Measurements from ENCODE around the gene SPATA4.

- TF ChIP-seq ZFP30 (CRISPR knock-in tag; IDR thresholded peaks at IDR 0.05) = no peak
- no peak for TF ChIP-seq ARNTL (CRISPR knock-in tag; IDR thresholded peaks at IDR 0.05; ENCODE audit: borderline replicate concordance, low read depth)
- no peak for TF ChIP-seq GLIS3 (CRISPR knock-in tag; IDR thresholded peaks at IDR 0.05)
- no peak for TF ChIP-seq TSHZ2 (CRISPR knock-in tag; IDR thresholded peaks at IDR 0.05)
- no peak for TF ChIP-seq ZNF565 (CRISPR knock-in tag; conservative IDR thresholded peaks at IDR 0.05; ENCODE audit: low read depth)
Observed at GRCh38 chr4:176242764-176243347, 47.5 kb upstream of the SPATA4 start.

All from SK-N-SH treated with all-trans-retinoic acid at 6 μM for 48 hours (cell line).